ENCODE data around the gene LPIN1.

DNA sequence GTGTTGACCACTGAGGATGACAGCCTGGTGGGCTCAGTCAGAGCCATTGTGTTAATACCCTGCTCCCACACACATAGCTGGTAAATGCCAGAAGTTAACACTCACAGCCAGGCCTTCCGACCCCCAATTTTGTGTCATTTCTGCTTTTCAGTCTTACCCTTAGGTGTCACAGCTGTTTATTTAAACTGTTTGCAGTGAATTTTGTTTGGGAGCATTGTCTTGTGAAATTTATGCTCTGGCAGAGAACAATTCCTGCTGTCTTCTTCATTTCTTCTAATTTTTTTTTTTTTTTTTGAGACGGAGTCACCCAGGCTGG lies 8.2 kb downstream of the LPIN1 start:
- TF ChIP-seq CTCF (conservative IDR thresholded peaks at IDR 0.05; ENCODE audit: low read depth, low read length) (no peak), EZH2 (IDR thresholded peaks at IDR 0.05; ENCODE audit: borderline replicate concordance, low read depth, low read length, poor library complexity, severe bottlenecking) (no peak)
